T-helper 2 cell treated with Interferon-gamma antibody and Interleukin-4, amounts not matched to agents 5 μg/mL and 100 μg/mL, for 36 hours (primary cell): ENCODE measurements around the gene TTC23.
A peak's percentile ranks its signal among the peaks of the same experiment; 100 is the strongest.

Experiments
- DNase-seq: peaks from one replicate; pipeline ENCODE4 v3.0.0; 2021; ENCODE audit warnings: low spot score
- H3K27ac Mint-ChIP-seq: one replicate; pipeline ENCODE4 v1.8.0; 2021; ENCODE audit warnings: mild to moderate bottlenecking, mixed read lengths
- H3K27me3 Mint-ChIP-seq: one replicate; pipeline ENCODE4 v1.8.0; 2021; ENCODE audit warnings: low read depth, mixed read lengths
- H3K36me3 Mint-ChIP-seq: one replicate; pipeline ENCODE4 v1.8.0; 2021; ENCODE audit warnings: low read depth, mixed read lengths
- H3K4me1 Mint-ChIP-seq: one replicate; pipeline ENCODE4 v1.8.0; 2021; ENCODE audit warnings: low read depth, mixed read lengths
- H3K4me3 Mint-ChIP-seq: one replicate; pipeline ENCODE4 v1.8.0; 2022; ENCODE audit warnings: mild to moderate bottlenecking, moderate library complexity, mixed read lengths
- H3K9me3 Mint-ChIP-seq: one replicate; pipeline ENCODE4 v1.8.0; 2021; ENCODE audit warnings: mixed read lengths

The TTC23 gene

DNA sequence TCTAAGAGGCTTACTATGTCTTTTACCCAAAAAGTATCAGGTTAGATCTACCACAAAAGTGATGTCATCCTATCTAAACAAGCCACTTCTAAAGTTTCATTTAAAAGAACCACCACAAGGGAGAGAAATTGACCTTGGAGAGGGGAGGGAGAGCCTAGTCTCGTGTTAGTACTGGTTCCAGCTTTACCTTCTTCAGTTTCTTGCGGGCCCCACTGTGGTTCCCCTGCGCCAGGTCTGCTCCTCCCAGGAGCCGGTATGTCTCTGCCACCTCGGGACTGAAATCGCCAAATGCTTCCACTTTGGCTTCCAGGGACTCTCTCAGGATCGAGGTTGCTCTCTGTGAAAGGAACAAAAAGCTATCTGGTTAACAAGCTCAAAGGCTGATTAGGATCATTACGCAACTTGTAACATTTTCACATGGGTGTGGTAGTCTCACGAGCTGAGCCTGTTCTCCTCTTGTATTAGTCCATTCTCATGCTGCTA, 93.4 kb downstream of the TTC23 start:
- Mint-ChIP-seq H3K27me3 (peaks cover 2% of the 10 kb centered on the region), H3K4me1 (peaks cover 15% of the 10 kb centered on the region), H3K4me3 (peak overlapping the region; percentile 17), H3K27ac (peak overlapping the region; percentile 32), H3K9me3 (no peaks in the 10 kb centered on the region), H3K36me3 (no peaks in the 10 kb centered on the region)
- peak; percentile 27 for DNase-seq

- peaks cover 2% of the 10 kb centered on the region for H3K27me3 Mint-ChIP-seq
- H3K27ac Mint-ChIP-seq: no peak overlapping the region
- no peak overlapping the region for H3K4me3 Mint-ChIP-seq
- no peak for DNase-seq
- peaks cover 15% of the 10 kb centered on the region for H3K4me1 Mint-ChIP-seq
- no peaks in the 10 kb centered on the region for H3K9me3 Mint-ChIP-seq
- H3K36me3 Mint-ChIP-seq: no peaks in the 10 kb centered on the region
Measured at GRCh38 chr15:99154271-99154670, 95.1 kb downstream of the TTC23 start.

GRCh38 chr15:99153026-99153535, 96.3 kb downstream of the TTC23 start:
- Mint-ChIP-seq H3K4me1 (peaks cover 15% of the 10 kb centered on the region), H3K27ac (no peak overlapping the region), H3K4me3 (no peak overlapping the region), H3K27me3 (peaks cover 2% of the 10 kb centered on the region), H3K9me3 (no peaks in the 10 kb centered on the region), H3K36me3 (no peaks in the 10 kb centered on the region)
- no peak for DNase-seq

GRCh38 chr15:99151156-99151555, 98.2 kb downstream of the TTC23 start:
- H3K36me3 Mint-ChIP-seq: no peaks in the 10 kb centered on the region
- DNase-seq: no peak
- no peaks in the 10 kb centered on the region for H3K9me3 Mint-ChIP-seq
- peaks cover 2% of the 10 kb centered on the region for H3K27me3 Mint-ChIP-seq
- no peak overlapping the region for H3K27ac Mint-ChIP-seq
- H3K4me3 Mint-ChIP-seq: no peak overlapping the region
- H3K4me1 Mint-ChIP-seq: peaks cover 8% of the 10 kb centered on the region

DNA sequence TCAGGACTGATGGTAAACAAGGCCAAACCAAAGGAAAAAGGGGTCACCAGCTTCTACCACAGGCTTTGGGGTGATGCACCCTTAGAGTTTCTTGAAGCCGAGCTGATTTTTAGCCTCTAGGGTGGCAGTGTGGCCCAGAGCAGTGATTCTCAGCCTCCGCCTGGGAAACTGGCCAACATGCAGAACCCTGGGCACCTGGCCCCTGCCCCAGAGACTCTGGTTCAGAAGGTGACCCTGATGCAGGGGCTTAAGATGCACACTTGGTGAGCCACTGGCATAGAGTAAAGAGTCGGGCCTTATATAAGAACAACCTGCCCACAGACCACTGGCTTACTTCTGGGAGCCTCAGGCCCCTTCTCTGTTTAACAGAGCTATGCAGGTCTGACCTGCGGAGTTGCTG, 100.0 kb downstream of the TTC23 start:
- Mint-ChIP-seq H3K27me3 (peaks cover 2% of the 10 kb centered on the region), H3K27ac (no peak overlapping the region), H3K9me3 (no peaks in the 10 kb centered on the region), H3K4me3 (no peak overlapping the region), H3K4me1 (no peaks in the 10 kb centered on the region), H3K36me3 (no peaks in the 10 kb centered on the region)
- DNase-seq: no peak

- Mint-ChIP-seq H3K27me3 (peaks cover 2% of the 10 kb centered on the region), H3K4me1 (no peaks in the 10 kb centered on the region), H3K9me3 (no peaks in the 10 kb centered on the region), H3K27ac (no peak overlapping the region), H3K4me3 (no peak overlapping the region), H3K36me3 (no peaks in the 10 kb centered on the region)
- no peak for DNase-seq
Measured at GRCh38 chr15:99148851-99149276, 100.5 kb downstream of the TTC23 start.

DNA sequence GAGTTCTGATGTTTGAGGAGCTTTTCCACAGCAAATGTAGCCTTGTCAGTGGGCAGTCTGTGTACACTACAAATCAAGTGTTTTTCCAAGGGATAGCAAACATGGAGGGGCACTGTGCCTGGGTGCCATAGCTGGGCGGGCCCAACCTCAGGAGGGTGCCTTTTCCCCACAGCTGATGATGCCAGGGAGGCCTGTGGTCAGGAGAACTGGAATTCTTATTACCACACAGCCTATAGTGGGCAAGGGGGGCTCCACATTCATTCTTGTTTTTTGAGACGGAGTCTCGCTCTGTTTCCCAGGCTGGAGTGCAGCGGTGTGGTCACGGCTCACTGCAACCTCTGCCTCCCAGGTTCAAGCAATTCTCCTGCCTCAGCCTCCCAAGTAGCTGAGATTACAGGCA, 102.7 kb downstream of the TTC23 start:
- Mint-ChIP-seq H3K27ac (no peak overlapping the region), H3K27me3 (no peaks in the 10 kb centered on the region), H3K36me3 (no peaks in the 10 kb centered on the region), H3K9me3 (no peaks in the 10 kb centered on the region), H3K4me3 (no peak overlapping the region), H3K4me1 (no peaks in the 10 kb centered on the region)
- DNase-seq: no peak

- Mint-ChIP-seq H3K4me3 (no peak overlapping the region), H3K4me1 (no peaks in the 10 kb centered on the region), H3K27me3 (no peaks in the 10 kb centered on the region), H3K27ac (no peak overlapping the region), H3K36me3 (no peaks in the 10 kb centered on the region), H3K9me3 (no peaks in the 10 kb centered on the region)
- no peak for DNase-seq
Measured at GRCh38 chr15:99145778-99146177, 103.6 kb downstream of the TTC23 start.

DNA sequence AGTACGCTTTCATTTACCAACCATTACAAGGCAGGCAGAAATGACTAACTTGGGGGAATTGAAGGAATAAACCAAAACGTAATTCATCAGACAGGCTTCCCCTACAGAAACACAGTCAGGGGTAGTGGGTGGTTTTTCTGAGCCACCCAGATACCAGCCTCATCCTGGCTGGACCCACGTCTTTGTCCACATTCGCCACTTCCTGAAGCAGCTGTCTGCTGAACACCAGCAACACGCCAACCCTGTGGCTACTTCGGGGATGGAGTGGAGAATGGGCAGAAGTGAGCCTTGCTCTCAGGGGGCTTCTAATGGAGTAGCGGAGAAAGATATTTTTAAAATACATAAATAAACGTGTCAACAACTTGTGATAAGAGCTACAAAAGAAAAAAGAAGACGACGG, 104.4 kb downstream of the TTC23 start:
- Mint-ChIP-seq H3K4me3 (no peak overlapping the region), H3K27me3 (no peaks in the 10 kb centered on the region), H3K36me3 (no peaks in the 10 kb centered on the region), H3K4me1 (no peaks in the 10 kb centered on the region), H3K27ac (no peak overlapping the region), H3K9me3 (no peaks in the 10 kb centered on the region)
- DNase-seq: no peak

- no peak overlapping the region for H3K27ac Mint-ChIP-seq
- H3K4me1 Mint-ChIP-seq: no peaks in the 10 kb centered on the region
- H3K27me3 Mint-ChIP-seq: no peaks in the 10 kb centered on the region
- H3K4me3 Mint-ChIP-seq: no peak overlapping the region
- no peaks in the 10 kb centered on the region for H3K9me3 Mint-ChIP-seq
- no peak for DNase-seq
- H3K36me3 Mint-ChIP-seq: no peaks in the 10 kb centered on the region
Measured at GRCh38 chr15:99143655-99144610, 105.4 kb downstream of the TTC23 start.

DNA sequence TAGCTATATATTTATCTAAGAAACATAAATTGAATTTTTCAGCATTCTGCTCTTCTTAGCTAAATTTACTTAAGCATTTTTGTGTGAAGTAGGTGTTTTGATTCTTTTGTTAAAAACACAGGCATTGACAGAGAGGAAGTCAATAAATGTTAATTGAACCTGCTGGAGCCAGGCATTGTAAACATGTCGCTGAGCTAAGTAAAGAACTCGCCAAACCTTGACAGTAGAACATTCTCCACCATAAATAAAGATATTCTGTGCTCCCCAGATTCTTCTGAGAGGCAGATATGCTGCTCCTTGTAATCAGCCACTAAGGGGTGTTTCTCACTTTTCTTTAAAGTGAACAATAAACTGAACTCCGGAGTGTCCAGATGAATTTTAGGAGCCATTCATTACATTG, 106.1 kb downstream of the TTC23 start:
- Mint-ChIP-seq H3K27me3 (no peaks in the 10 kb centered on the region), H3K36me3 (no peaks in the 10 kb centered on the region), H3K4me3 (no peak overlapping the region), H3K27ac (no peak overlapping the region), H3K4me1 (no peaks in the 10 kb centered on the region), H3K9me3 (no peaks in the 10 kb centered on the region)
- no peak for DNase-seq

GRCh38 chr15:99142562-99142961, 106.8 kb downstream of the TTC23 start:
- Mint-ChIP-seq H3K4me1 (no peaks in the 10 kb centered on the region), H3K27ac (no peak overlapping the region), H3K36me3 (no peaks in the 10 kb centered on the region), H3K4me3 (no peak overlapping the region), H3K9me3 (no peaks in the 10 kb centered on the region), H3K27me3 (no peaks in the 10 kb centered on the region)
- DNase-seq: no peak

DNA sequence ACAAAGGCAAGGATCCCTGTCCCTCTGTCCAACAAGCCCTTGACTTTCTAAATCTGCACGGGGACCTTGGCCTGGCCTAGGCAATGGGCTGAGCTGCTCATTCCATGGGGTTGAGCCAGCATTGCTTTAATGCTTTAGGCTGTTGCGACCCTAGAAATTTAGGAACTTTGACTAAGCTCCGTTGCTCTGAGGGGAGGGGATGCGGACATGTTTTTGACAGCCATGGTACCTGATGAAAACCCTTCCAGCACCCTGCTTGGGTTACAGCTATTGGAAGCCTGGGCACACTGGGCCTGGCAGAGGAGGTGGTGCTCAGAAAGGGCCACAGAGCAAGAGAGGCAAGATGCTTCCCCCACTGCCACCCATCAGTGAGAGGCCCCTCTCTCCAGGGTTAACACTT, 107.4 kb downstream of the TTC23 start:
- DNase-seq: no peak
- no peak overlapping the region for H3K4me3 Mint-ChIP-seq
- no peaks in the 10 kb centered on the region for H3K9me3 Mint-ChIP-seq
- H3K27ac Mint-ChIP-seq: no peak overlapping the region
- H3K36me3 Mint-ChIP-seq: no peaks in the 10 kb centered on the region
- no peaks in the 10 kb centered on the region for H3K27me3 Mint-ChIP-seq
- H3K4me1 Mint-ChIP-seq: no peaks in the 10 kb centered on the region

DNA sequence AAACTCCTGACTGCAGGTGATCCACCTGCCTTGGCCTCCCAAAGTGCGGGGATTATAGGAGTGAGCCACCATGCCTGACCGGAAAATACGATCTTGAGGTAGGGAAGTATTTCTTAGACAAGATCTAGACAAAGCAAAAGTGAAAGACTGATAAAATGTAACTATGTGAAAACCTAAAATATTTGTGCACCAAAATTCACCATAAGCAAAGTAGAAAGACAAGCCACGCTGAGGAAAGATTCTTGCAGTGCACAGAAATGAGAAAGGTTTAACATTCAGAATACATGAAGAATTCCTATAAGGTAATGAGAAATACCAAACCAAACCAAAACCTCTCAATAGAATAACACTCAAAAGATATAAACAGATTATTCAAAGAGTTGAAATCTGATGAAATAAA, 108.8 kb downstream of the TTC23 start:
- Mint-ChIP-seq H3K4me1 (no peaks in the 10 kb centered on the region), H3K27ac (no peak overlapping the region), H3K36me3 (no peaks in the 10 kb centered on the region), H3K9me3 (no peaks in the 10 kb centered on the region), H3K27me3 (no peaks in the 10 kb centered on the region), H3K4me3 (no peak overlapping the region)
- DNase-seq: no peak
